Measurements from ENCODE around the gene MTAP.

The MTAP gene

DNA sequence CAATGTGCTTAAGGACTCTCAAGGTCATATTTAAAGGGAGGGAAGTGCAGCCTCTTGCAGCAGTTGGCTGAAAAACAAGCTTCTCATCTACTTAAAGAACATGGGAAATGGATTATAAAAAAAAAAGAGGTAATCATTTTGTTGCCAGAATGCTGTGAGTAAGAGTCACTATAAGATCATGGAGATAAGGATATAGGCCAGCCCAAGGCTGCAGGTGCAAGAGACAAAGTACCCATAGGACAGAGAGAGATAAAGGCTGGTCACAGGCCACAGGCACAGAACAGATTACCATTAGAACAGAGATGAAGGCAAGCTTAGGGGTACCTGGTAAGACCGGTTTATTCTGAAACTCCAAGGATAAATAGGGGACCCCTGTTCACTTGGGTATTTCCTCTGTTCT is 121.3 kb downstream of the MTAP start:
- TF ChIP-seq, protein P1, sequence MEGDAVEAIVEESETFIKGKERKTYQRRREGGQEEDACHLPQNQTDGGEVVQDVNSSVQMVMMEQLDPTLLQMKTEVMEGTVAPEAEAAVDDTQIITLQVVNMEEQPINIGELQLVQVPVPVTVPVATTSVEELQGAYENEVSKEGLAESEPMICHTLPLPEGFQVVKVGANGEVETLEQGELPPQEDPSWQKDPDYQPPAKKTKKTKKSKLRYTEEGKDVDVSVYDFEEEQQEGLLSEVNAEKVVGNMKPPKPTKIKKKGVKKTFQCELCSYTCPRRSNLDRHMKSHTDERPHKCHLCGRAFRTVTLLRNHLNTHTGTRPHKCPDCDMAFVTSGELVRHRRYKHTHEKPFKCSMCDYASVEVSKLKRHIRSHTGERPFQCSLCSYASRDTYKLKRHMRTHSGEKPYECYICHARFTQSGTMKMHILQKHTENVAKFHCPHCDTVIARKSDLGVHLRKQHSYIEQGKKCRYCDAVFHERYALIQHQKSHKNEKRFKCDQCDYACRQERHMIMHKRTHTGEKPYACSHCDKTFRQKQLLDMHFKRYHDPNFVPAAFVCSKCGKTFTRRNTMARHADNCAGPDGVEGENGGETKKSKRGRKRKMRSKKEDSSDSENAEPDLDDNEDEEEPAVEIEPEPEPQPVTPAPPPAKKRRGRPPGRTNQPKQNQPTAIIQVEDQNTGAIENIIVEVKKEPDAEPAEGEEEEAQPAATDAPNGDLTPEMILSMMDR (IDR thresholded peaks at IDR 0.05; ENCODE audit: borderline replicate concordance, insufficient read depth, low read depth, low read length), result no peak
- H3K4me3 ChIP-seq (ENCODE audit: low read depth, low read length), result no peak overlapping the region

DNA sequence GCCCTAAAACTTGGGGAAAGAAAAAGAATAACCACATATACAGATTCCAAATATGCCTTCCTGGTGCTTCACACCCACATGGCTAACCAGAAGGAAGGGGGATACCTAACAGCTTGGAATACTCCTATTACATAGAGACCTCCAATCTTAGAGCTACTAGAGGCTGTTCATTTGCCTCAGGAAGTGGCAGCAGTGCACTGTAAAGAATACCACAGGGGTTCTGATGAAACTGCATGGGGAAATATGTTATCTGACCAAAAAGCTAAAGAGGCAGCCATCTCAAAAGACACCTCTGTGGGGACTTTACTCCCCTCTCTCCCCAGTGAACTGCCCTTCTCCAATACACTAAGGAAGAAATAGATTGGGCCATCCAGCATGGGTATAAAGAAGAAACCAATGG is 125.3 kb downstream of the MTAP start:
- TF ChIP-seq, protein P1 (IDR thresholded peaks at IDR 0.05; ENCODE audit: borderline replicate concordance, insufficient read depth, low read depth, low read length), result no peak
- no peak overlapping the region for H3K4me3 ChIP-seq (ENCODE audit: low read depth, low read length)

- H3K4me3 ChIP-seq (ENCODE audit: low read depth, low read length), result no peak overlapping the region
- TF ChIP-seq, protein P1 (IDR thresholded peaks at IDR 0.05; ENCODE audit: borderline replicate concordance, insufficient read depth, low read depth, low read length), result no peak
Observed at GRCh38 chr9:21931428-21931827, 129.0 kb downstream of the MTAP start.

DNA sequence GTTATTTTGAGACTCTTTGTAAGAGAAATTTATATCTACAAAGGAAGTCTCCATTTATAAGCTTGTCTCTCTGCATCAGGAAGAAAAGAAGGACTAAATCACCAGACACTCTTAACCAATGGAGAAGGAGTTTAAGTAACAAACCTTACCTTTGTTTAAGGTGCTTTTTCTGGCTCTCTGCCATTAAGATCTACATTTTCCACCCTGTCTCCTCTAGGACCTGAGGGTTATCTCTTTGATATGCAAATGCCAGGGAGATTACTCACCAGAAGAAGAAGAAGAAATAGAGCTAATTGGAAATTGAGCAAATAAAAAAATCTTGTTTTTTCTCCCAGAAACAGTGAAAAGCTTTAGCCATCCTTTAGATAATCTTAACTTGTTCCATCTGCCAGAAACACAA is 130.8 kb downstream of the MTAP start:
- H3K4me3 ChIP-seq (ENCODE audit: low read depth, low read length), result no peak overlapping the region
- TF ChIP-seq, protein P1 (IDR thresholded peaks at IDR 0.05; ENCODE audit: borderline replicate concordance, insufficient read depth, low read depth, low read length), result no peak

GRCh38 chr9:21933865-21934264 is 131.4 kb downstream of the MTAP start:
- TF ChIP-seq, protein P1 (IDR thresholded peaks at IDR 0.05; ENCODE audit: borderline replicate concordance, insufficient read depth, low read depth, low read length), result no peak
- no peak overlapping the region for H3K4me3 ChIP-seq (ENCODE audit: low read depth, low read length)

DNA sequence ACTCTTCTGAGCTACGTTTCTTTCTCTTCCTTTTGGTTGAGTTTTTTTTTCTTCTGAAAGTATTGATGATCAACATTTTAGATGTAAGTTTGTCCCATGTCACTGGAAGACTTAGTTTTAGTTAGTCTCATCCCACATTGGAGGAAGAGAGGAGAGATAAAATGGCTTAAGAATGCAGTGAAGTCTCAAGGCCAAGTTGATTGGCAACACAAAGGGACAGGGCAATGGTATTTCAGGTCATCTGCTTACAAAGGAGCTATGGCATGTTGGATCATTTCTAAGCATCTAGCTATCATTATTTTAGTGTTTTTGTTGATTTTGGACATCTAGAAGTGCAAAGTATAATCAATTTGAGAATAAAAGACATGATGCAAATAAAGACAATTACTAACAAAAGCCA is 133.2 kb downstream of the MTAP start:
- no peak overlapping the region for H3K4me3 ChIP-seq (ENCODE audit: low read depth, low read length)
- TF ChIP-seq, protein P1 (IDR thresholded peaks at IDR 0.05; ENCODE audit: borderline replicate concordance, insufficient read depth, low read depth, low read length), result no peak

DNA sequence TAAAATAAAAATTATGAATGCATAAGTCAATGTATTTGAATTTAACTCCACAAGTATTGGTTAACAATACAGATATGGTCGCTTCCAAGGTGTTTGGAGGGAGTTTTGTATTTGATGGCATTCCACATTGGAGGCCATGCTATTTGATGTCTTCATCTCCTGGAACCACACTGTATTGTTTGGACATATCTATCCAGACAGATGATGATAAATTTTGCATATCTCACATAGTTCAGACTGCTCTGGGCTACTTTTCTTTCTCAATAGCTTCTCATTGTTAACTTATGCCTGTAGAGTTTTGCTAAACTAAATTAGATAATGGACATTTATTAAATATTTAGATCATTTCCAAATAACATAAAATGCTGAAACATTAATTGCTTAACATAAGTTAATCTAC is 133.7 kb downstream of the MTAP start:
- TF ChIP-seq, protein P1 (IDR thresholded peaks at IDR 0.05; ENCODE audit: borderline replicate concordance, insufficient read depth, low read depth, low read length), result no peak
- H3K4me3 ChIP-seq (ENCODE audit: low read depth, low read length), result no peak overlapping the region
